Prostate gland (tissue), 2 donors: ENCODE results near the gene LPP.

ENCODE experiments used
- CTCF ChIP-seq, 4 experiments: fragments of 200-600 bp in 2 of 4; fragments of 450-650 bp in 2 of 4; sonication (generic) in 2 of 4; IDR thresholded peaks; 1 replicate in 3 of 4; 2 replicates in 1 of 4; pipeline ENCODE4 v1.5.1; 2016 to 2019; ENCODE audit warnings: antibody characterized with exemption in 4 of 4, mild to moderate bottlenecking in 2 of 4, moderate library complexity in 2 of 4
- POLR2A ChIP-seq: fragments of 450-650 bp; IDR thresholded peaks from one replicate; pipeline ENCODE4 v1.6.1; 2016; ENCODE audit warnings: antibody characterized with exemption, mild to moderate bottlenecking
- POLR2AphosphoS5 ChIP-seq: sonication (generic); formaldehyde crosslinking; IDR thresholded peaks from one replicate; pipeline ENCODE4 v1.6.1; 2017; ENCODE audit warnings: antibody characterized with exemption

GRCh38 chr3:188760408-188760807 lies 606.5 kb downstream of the LPP start:
- no peak for TF ChIP-seq CTCF (IDR thresholded peaks at IDR 0.05)
- no peak for TF ChIP-seq POLR2A
- no peak for TF ChIP-seq POLR2AphosphoS5
